Naive thymus-derived CD4-positive, alpha-beta T cell (primary cell): Measurements from ENCODE around the gene TUBGCP6. TPM values are rescaled to one million over a fixed set of nuclear protein-coding genes. Genes with fewer than 3 reads are reported as not detected.

Source experiments
- ATAC-seq: fragments of 150-1000 bp; cut with Tn5 transposase; 2 replicates; pipeline ENCODE4 v1.10.0; 2021; ENCODE audit warnings: mild to moderate bottlenecking, moderate library complexity
- CTCF ChIA-PET: fragments of 350-600 bp; sonication (Branson Sonifier 250); formaldehyde crosslinking; loops from one replicate; lab custom pipeline; 2021; ENCODE audit warnings: antibody characterized with exemption; lab: Charles Lee
- POLR2A ChIA-PET: fragments of 350-600 bp; sonication (Branson Sonifier 250); formaldehyde crosslinking; loops from one replicate; lab custom pipeline; 2021; ENCODE audit warnings: antibody characterized with exemption, inconsistent platforms; lab: Charles Lee
- DNase-seq, 9 donors: peaks; one replicate each; pipeline versions ENCODE4 v3.0.0 to v3.0.0-alpha.2; 2020 to 2022; ENCODE audit warnings: mixed read lengths in 1 of 9
- H3K27ac ChIP-seq: one replicate; pipeline ENCODE4 v1.7.0; 2013; ENCODE audit warnings: mild to moderate bottlenecking, low read depth, low read length, moderate library complexity
- H3K27me3 ChIP-seq, 2 donors: one replicate each; pipeline ENCODE4 v1.7.0; 2013; ENCODE audit warnings: low read length in 2 of 2, mild to moderate bottlenecking in 2 of 2, moderate library complexity in 2 of 2; ENCODE audit not compliant: control insufficient read depth in 2 of 2, insufficient read depth in 2 of 2
- H3K36me3 ChIP-seq, 3 experiments: 1 replicate in 2 of 3; 2 replicates in 1 of 3; pipeline ENCODE4 v1.7.0; 2013; ENCODE audit warnings: low read length in 3 of 3, mild to moderate bottlenecking in 3 of 3, moderate library complexity in 1 of 3; ENCODE audit not compliant: insufficient read depth in 3 of 3, control insufficient read depth in 2 of 3
- H3K4me1 ChIP-seq, 2 donors: one replicate each; pipeline ENCODE4 v1.7.0; 2013; ENCODE audit warnings: low read length in 2 of 2, mild to moderate bottlenecking in 2 of 2, moderate library complexity in 1 of 2; ENCODE audit not compliant: control insufficient read depth in 2 of 2, insufficient read depth in 2 of 2
- H3K4me3 ChIP-seq: 2 replicates; pipeline ENCODE4 v1.7.0; 2013; ENCODE audit warnings: mild to moderate bottlenecking, low read length
- H3K9me3 ChIP-seq, 3 experiments: 1 replicate in 2 of 3; 2 replicates in 1 of 3; pipeline ENCODE4 v1.7.0; 2013; ENCODE audit warnings: low read length in 3 of 3; ENCODE audit not compliant: control insufficient read depth in 2 of 3
- H3K27ac Mint-ChIP-seq, 9 donors: one replicate each; pipeline ENCODE4 v1.8.0; 2020 to 2022; ENCODE audit warnings: mixed read lengths in 9 of 9, mild to moderate bottlenecking in 8 of 9, moderate library complexity in 5 of 9, inconsistent platforms in 2 of 9
- H3K27me3 Mint-ChIP-seq, 5 donors: one replicate each; pipeline ENCODE4 v1.8.0; 2021 to 2022; ENCODE audit warnings: mixed read lengths in 5 of 5, mild to moderate bottlenecking in 1 of 5
- H3K36me3 Mint-ChIP-seq, 5 donors: one replicate each; pipeline ENCODE4 v1.8.0; 2020 to 2022; ENCODE audit warnings: mixed read lengths in 5 of 5, mild to moderate bottlenecking in 3 of 5, inconsistent platforms in 1 of 5
- H3K4me1 Mint-ChIP-seq, 7 donors: one replicate each; pipeline ENCODE4 v1.8.0; 2020 to 2022; ENCODE audit warnings: mixed read lengths in 7 of 7, mild to moderate bottlenecking in 3 of 7, inconsistent platforms in 1 of 7
- H3K4me3 Mint-ChIP-seq, 10 donors: one replicate each; pipeline ENCODE4 v1.8.0; 2020 to 2022; ENCODE audit warnings: mild to moderate bottlenecking in 10 of 10, mixed read lengths in 10 of 10, moderate library complexity in 6 of 10, inconsistent platforms in 2 of 10
- H3K9me3 Mint-ChIP-seq, 11 donors: one replicate each; pipeline ENCODE4 v1.8.0; 2020 to 2022; ENCODE audit warnings: mixed read lengths in 11 of 11, mild to moderate bottlenecking in 4 of 11, inconsistent platforms in 1 of 11, moderate library complexity in 1 of 11
- intact Hi-C, 2 donors: fragments of 100-400 bp; cut with micrococcal nuclease; formaldehyde crosslinking; loops; one replicate each; pipeline ENCODE4 v1.15.1; 2023
- polyA plus RNA-seq, 2 donors: library from polyadenylated mRNA; unstranded; fragments of 300-500 nt; fragmentation: Illumina TruSeq; gene quantifications; one replicate each; pipeline ENCODE4 v1.2.3, GENCODE V29; 2021
- total RNA-seq, 6 experiments: library from RNA in 5 of 6; stranded (reverse) in 5 of 6; gene quantifications; 1 replicate in 5 of 6; 2 replicates in 1 of 6; pipeline ENCODE4 v1.2.3 and lab custom pipeline; 2021 to 2026

Gene TUBGCP6
- total and polyA plus RNA-seq, 7 experiments from 2014 or later = 15.2 to 146 (median 123) TPM

DNA sequence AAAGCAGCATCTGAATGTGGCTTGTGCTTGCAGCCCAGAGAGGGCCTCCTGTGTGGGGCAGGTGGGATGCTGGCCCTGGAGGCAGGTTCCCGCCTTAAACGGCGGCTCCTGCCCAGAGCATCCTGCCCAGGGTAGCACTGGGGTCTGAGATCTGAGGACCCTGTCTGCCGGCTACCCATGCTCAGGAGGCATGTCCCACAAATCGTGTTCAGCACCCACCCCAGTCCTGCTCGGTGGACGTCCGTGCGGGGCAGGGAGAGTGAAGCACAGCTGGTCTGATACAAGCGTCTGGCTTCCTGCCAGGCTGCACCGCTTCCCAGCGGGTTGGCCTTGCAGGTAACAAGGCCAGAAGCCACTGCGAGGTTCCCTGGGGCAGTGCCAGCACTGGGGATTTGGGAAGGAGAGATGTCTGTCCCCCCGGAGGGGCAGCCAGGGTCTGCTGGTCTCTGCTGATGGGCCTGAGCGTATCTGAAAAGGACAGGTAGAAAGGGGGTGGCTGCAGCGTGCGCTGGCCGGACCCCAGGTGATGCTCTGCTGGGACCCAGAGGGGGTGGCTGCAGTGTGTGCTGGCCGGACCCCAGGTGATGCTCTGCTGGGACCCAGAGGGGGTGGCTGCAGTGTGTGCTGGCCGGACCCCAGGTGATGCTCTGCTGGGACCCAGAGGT, 55.5 kb downstream of the TUBGCP6 start:
- H3K4me3 ChIP-seq = peak overlapping the region; percentile 56

DNA sequence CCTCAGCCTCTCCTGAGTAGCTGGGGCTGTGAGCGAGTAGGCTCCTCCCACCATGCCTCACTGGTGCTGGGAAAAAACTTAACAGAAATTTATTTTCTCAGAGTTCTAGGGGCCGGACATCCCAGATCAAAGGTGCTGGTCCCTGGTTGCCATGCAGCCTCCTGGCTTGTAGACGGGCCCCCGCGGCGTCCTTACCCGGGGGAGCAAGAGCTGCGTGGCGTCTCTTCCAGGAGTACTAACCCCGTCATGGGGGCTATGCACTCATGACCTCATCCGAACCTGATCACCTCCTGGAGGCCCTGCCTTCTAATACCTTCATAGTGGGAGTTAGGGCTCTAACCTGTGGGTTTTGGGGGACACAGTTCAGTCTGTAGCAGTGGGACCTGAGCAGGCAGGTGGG, 56.5 kb downstream of the TUBGCP6 start:
- ATAC-seq (no peak), DNase-seq (no peak)
- intact Hi-C loops = no loop called here
- Histone ChIP-seq H3K4me1 (peaks cover 46% of the 10 kb centered on the region in 2 donors), H3K36me3 (peaks cover 0 to under 1% (median 0%) of the 10 kb centered on the region in 3 experiments), H3K27ac (peak overlapping the region; percentile 98), H3K27me3 (no peaks in the 10 kb centered on the region), H3K4me3 (no peak overlapping the region), H3K9me3 (no peaks in the 10 kb centered on the region)
- peaks cover 0 to 6% (median 0%) of the 10 kb centered on the region in 5 donors for H3K27me3 Mint-ChIP-seq
- peaks cover 0 to 12% (median 0%) of the 10 kb centered on the region in 5 donors for H3K36me3 Mint-ChIP-seq
- CTCF ChIA-PET = interaction anchor here (0.7 kb wide), 1 partner anchor 180 kb away, joined by 3 read pairs; no protein-coding TSS in a partner anchor
- POLR2A ChIA-PET = interaction anchor here (0.6 to 0.7 kb wide), 2 partner anchors 13 to 60 kb away, joined by 3 read pairs; no protein-coding TSS in a partner anchor
- H3K4me3 Mint-ChIP-seq = peak overlapping the region in 6 of 10 donors; percentile 6 to 96 (median 36)
- H3K27ac Mint-ChIP-seq = peak overlapping the region in 8 of 9 donors; percentile 26 to 100 (median 79)
- no peaks in the 10 kb centered on the region for H3K9me3 Mint-ChIP-seq
- peaks cover 25 to 58% (median 39%) of the 10 kb centered on the region in 7 donors for H3K4me1 Mint-ChIP-seq

More for the DNA sequence above, 55.5 kb downstream of the TUBGCP6 start:
- Histone ChIP-seq H3K9me3 (no peaks in the 10 kb centered on the region), H3K27ac (peak overlapping the region; percentile 98), H3K36me3 (peaks cover 0 to 10% (median under 1%) of the 10 kb centered on the region in 3 experiments), H3K4me1 (peaks cover 46 to 52% of the 10 kb centered on the region in 2 donors), H3K27me3 (no peaks in the 10 kb centered on the region)
- ATAC-seq = no peak
- Mint-ChIP-seq H3K27ac (peak overlapping the region; percentile 94 to 100 (median 99)), H3K4me3 (peak overlapping the region; percentile 49 to 96 (median 92)), H3K4me1 (peaks cover 25 to 58% (median 39%) of the 10 kb centered on the region in 7 donors), H3K36me3 (peaks cover 0 to 12% (median 0%) of the 10 kb centered on the region in 5 donors), H3K27me3 (peaks cover 0 to 4% (median 0%) of the 10 kb centered on the region in 5 donors), H3K9me3 (no peaks in the 10 kb centered on the region)
- POLR2A ChIA-PET = interaction anchor here (1.1 to 3.3 kb wide), 8 partner anchors 12 to 438 kb away, joined by 3 to 20 read pairs (median 6); partner anchors contain the start of gene ARSA
- intact Hi-C loops = no loop called here
- no peak for DNase-seq
- CTCF ChIA-PET = interaction anchor here (1.1 to 3.1 kb wide), 2 partner anchors 41 to 53 kb away, joined by 3 to 14 read pairs; no protein-coding TSS in a partner anchor

- Histone ChIP-seq H3K27ac (peak overlapping the region; percentile 78), H3K9me3 (no peaks in the 10 kb centered on the region), H3K4me3 (peak overlapping the region; percentile 68), H3K4me1 (peaks cover 32 to 36% of the 10 kb centered on the region in 2 donors), H3K27me3 (no peaks in the 10 kb centered on the region), H3K36me3 (no peaks in the 10 kb centered on the region)
- Mint-ChIP-seq H3K9me3 (no peaks in the 10 kb centered on the region), H3K27ac (peak overlapping the region; percentile 82 to 98 (median 96)), H3K4me1 (peaks cover 15 to 45% (median 32%) of the 10 kb centered on the region in 7 donors), H3K27me3 (peaks cover 0 to 6% (median 0%) of the 10 kb centered on the region in 5 donors), H3K4me3 (peak overlapping the region; percentile 88 to 98 (median 94)), H3K36me3 (peaks cover 0 to 10% (median 0%) of the 10 kb centered on the region in 5 donors)
- DNase-seq (no peak), ATAC-seq (no peak)
- ChIA-PET POLR2A (interaction anchor here (0.6 to 1.6 kb wide), 4 partner anchors 11 to 434 kb away, joined by 3 to 5 read pairs (median 3); partner anchors contain the start of gene PANX2), CTCF (no interaction called here)
- intact Hi-C loops = no loop called here
Observed at GRCh38 chr22:50186761-50187523, 57.9 kb downstream of the TUBGCP6 start.

DNA sequence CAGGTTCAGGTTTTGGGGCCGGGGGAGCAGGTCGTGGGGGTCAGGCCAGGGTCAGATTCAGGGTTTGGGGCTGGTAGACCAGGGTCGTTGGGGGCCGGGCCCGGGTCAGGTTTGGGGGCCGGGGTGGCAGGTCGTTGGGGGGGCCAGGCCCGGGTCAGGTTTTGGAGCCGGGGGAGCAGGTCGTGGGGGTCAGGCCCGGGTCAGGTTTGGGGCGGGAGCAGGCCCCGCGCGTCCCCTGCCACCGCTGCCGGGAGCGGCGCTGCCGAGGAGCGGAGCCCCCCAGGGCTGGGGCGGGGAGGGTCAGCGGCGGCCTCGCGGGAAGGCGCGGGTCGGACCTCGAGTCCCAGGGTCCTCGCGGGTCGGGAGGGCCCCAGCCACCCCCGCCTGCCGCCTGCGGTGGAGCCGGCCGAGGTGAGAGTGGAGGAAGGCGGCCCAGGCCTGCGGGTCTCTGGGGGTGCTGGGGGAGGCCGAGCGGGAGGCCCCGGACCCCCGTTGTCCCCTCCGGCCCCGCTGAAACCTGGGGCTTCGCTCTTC, 58.6 kb downstream of the TUBGCP6 start:
- intact Hi-C loops = no loop called here
- Histone ChIP-seq H3K4me3 (peak overlapping the region; percentile 68), H3K36me3 (no peaks in the 10 kb centered on the region), H3K9me3 (no peaks in the 10 kb centered on the region), H3K4me1 (peaks cover 28 to 32% of the 10 kb centered on the region in 2 donors), H3K27me3 (no peaks in the 10 kb centered on the region), H3K27ac (peak overlapping the region; percentile 78)
- CTCF ChIA-PET = no interaction called here
- DNase-seq = no peak
- H3K4me3 Mint-ChIP-seq = peak overlapping the region; percentile 88 to 98 (median 94)
- H3K9me3 Mint-ChIP-seq = no peaks in the 10 kb centered on the region
- POLR2A ChIA-PET = interaction anchor here (0.6 to 1.6 kb wide), 3 partner anchors 10 to 435 kb away, joined by 3 to 5 read pairs (median 3); partner anchors contain the start of gene PANX2
- ATAC-seq = no peak
- H3K27me3 Mint-ChIP-seq = peaks cover 0 to 6% (median 0%) of the 10 kb centered on the region in 5 donors
- H3K4me1 Mint-ChIP-seq = peaks cover 12 to 38% (median 25%) of the 10 kb centered on the region in 7 donors
- H3K36me3 Mint-ChIP-seq = peaks cover 0 to 4% (median 0%) of the 10 kb centered on the region in 5 donors
- H3K27ac Mint-ChIP-seq = peak overlapping the region; percentile 82 to 98 (median 96)

DNA sequence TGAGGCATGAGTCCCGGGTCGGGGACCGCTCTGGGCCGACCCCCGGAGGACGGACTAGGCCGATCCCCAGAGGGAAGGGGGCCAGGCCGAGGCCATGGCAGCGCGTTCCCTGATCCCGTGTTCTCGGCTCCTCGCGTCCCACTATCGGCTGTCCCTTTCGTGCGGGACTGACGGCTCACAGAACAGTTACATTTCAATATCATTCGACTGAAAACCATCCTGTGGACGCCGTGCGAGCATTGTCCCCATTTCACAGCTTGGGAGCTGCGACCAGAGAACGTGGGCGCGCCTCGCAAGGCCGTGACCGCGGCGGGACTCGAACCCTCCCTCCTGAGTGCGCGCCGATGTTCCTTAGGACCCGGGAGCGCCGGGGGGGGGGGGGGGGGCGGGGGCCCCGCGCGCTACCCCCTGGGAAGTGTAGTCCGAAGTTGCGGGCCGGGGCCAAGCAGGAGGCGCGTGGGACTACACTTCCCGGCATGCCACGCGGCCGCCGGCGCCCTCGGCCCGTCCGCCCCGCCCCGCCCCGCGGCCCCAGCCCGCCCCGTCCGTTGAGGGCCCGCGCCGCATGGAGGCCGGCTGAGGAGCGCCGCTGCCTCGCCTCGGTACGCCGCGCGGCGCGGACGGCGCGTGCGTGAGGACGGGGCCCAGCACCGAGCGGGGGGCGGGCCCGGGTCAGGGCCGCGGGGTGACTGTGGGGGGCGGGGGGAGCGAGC, 59.3 kb downstream of the TUBGCP6 start, which contains the start of gene TRABD:
TRABD (plus strand) TSS at position 539 of the 713 bp plus-strand sequence. CDS start 7,148 bp downstream, outside the sequence.
- H3K4me3 ChIP-seq = peak within 1 kb of the TSS; percentile 83
- intact Hi-C loops = loop anchor here in 1 of 2 donors (1.0 kb wide), 2 partner anchors 15 to 36 kb away; no protein-coding TSS in a partner anchor
- H3K4me1 Mint-ChIP-seq = peaks cover 10 to 37% (median 23%) of the 10 kb centered on the region in 7 donors
- peaks cover 0 to 2% (median 0%) of the 10 kb centered on the region in 5 donors for H3K36me3 Mint-ChIP-seq
- H3K27me3 ChIP-seq = no peaks in the 10 kb centered on the region
- H3K36me3 ChIP-seq = no peaks in the 10 kb centered on the region
- peaks cover 0 to 6% (median 0%) of the 10 kb centered on the region in 5 donors for H3K27me3 Mint-ChIP-seq
- ATAC-seq (peak; percentile 87), DNase-seq (peak; percentile 76 to 89 (median 86))
- POLR2A ChIA-PET = interaction anchor here (0.9 kb wide), 1 partner anchor 53 kb away, joined by 3 read pairs; no protein-coding TSS in a partner anchor
- peak within 1 kb of the TSS; percentile 78 for H3K27ac ChIP-seq
- H3K9me3 ChIP-seq = no peaks in the 10 kb centered on the region
- H3K27ac Mint-ChIP-seq = peak within 1 kb of the TSS; percentile 82 to 98 (median 96)
- H3K4me1 ChIP-seq = peaks cover 28 to 32% of the 10 kb centered on the region in 2 donors
- CTCF ChIA-PET = interaction anchor here (0.5 kb wide), 1 partner anchor 147 kb away, joined by 3 read pairs; no protein-coding TSS in a partner anchor
- H3K4me3 Mint-ChIP-seq = peak within 1 kb of the TSS; percentile 88 to 98 (median 94)
- H3K9me3 Mint-ChIP-seq = no peaks in the 10 kb centered on the region
